ENCODE data around the gene OR2A7. TPM values are rescaled to one million over a fixed set of nuclear protein-coding genes. Genes with fewer than 3 reads are reported as not detected.
"Not testable (repeated sequence)": the region's sequence is repeated elsewhere in the genome, so short reads cannot be mapped to it uniquely, and the experiment has no call there.

OR2A7 gene
- total and polyA plus RNA-seq, 2 experiments from 2014 or later, result 0.26 TPM; not detected in 1

DNA sequence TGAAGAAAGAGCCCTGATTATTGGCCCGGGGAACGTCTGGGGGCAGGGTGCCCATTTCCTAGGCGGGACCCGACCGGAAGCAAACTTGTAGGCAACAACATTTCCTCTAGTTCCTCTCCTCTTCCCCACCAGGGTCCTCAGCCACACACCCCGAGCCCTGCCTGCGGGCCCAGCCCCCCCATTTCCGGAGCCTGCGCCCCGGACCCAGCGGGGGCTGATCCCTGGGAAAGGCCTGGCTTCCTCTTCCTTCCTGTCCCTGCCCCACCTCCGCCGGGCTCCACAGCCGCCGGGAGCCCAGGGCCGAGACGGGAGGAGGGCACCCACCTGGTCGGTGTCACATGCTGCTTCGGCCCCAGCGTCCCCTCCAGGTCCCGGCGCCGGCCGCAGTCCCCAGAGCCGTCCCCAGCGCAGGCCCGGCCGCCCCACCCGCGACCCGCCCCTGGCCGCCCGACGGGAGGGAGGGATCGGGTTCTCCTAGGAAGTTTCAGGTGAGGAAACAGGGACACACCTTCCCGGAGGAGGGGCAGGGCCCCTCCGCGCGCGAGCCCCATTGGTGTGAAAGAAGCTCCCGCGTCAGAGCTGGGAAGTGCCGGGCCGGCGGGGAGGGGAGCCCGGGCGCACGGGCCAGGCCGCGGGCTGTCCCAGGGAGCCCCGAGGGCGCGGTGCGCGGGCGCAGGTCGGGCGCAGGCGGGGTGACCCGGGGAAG, 29.4 kb upstream of the OR2A7 start:
- H2AFZ ChIP-seq; H3K9ac ChIP-seq; H3K4me1 ChIP-seq (ENCODE audit: insufficient read depth); H3K4me2 ChIP-seq (ENCODE audit: unreplicated experiment); DNase-seq; H3K27ac ChIP-seq; H3K9me3 ChIP-seq (ENCODE audit: low read depth); H3K9me2 ChIP-seq (ENCODE audit: insufficient read depth); H3K27me3 ChIP-seq (replicated peaks; ENCODE audit: insufficient read depth); H3F3A ChIP-seq (ENCODE audit: insufficient read depth); H4K20me1 ChIP-seq (ENCODE audit: insufficient read depth); in situ Hi-C loops (cut with MboI); H3K4me3 ChIP-seq; H3K36me3 ChIP-seq (ENCODE audit: low read depth); H3K79me2 ChIP-seq (ENCODE audit: insufficient read depth): not testable (repeated sequence)
- WGBS, 2 experiments (ENCODE audit: low coverage in 1 of 2, low lambda C conversion rate in 2 of 2, missing lambda C conversion rate in 2 of 2), result no CpG with 5 or more reads among the region's 60 CpGs

DNA sequence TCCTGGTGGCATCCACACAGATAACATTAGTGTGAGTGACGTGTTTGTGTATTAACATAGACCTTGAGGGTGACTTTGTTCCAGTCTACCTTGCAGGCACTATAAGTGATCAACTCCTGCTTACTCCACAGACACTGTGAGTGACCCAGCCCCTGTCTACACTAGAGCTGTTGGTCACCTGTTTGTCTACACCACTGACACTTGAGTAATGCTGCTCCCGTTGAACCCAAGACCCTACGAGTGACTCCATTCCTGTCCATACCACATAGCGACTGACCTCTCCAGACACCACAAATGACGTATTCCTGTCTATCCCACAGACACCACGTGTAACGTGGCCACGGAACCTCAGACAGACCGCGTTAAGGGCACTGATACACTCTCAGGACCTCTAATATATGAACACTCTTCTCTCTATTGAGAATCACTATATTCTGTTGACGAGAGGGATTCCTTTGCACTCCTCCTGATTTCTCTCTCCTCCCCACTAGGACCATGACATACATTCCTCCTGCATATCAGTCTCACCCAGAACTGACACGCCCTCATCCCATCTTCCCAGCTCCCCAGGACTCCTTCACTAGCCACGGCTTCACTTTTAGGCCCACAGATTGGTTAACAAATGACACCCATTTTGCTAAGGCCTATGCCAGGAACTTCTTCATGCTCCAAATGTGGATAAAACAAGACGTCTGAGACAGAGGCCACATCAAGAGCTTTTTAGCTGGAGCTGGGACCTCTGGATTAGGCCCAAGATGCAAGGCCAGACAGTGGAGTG, 28.0 kb upstream of the OR2A7 start:
- H3K36me3 ChIP-seq (ENCODE audit: low read depth); H3K9me3 ChIP-seq (ENCODE audit: low read depth); H4K20me1 ChIP-seq (ENCODE audit: insufficient read depth); H3K79me2 ChIP-seq (ENCODE audit: insufficient read depth); in situ Hi-C loops (cut with MboI); H3K27me3 ChIP-seq (replicated peaks; ENCODE audit: insufficient read depth); DNase-seq; H2AFZ ChIP-seq; H3K4me1 ChIP-seq (ENCODE audit: insufficient read depth); H3K4me3 ChIP-seq; H3K4me2 ChIP-seq (ENCODE audit: unreplicated experiment); H3K9ac ChIP-seq; H3K9me2 ChIP-seq (ENCODE audit: insufficient read depth); H3K27ac ChIP-seq; H3F3A ChIP-seq (ENCODE audit: insufficient read depth): not testable (repeated sequence)
- WGBS, 2 experiments (ENCODE audit: low coverage in 1 of 2, low lambda C conversion rate in 2 of 2, missing lambda C conversion rate in 2 of 2), result 68 to 90% methylated on average over 4 to 9 of the region's 14 CpGs

DNA sequence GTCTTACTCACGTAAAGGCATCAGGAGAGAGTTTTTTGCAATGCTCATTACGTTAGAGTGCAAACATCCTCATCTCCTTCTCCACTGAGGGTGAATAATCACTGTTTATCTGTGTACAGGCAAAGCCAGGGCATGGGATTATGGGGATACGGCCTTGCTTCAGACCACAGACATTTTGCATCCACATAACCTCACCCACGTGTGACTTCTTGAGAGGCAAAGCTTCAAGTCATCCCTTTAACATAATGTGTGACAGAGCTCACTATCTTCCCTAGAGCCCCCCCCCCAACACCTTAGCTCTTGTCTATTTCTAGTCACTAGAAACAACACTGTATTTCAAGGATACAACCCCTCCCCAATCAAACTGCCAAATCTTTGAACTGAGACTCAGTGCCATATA, 27.0 kb upstream of the OR2A7 start:
- H4K20me1 ChIP-seq (ENCODE audit: insufficient read depth); H3K79me2 ChIP-seq (ENCODE audit: insufficient read depth); H3K4me1 ChIP-seq (ENCODE audit: insufficient read depth); H3K4me3 ChIP-seq; H3K27ac ChIP-seq; H2AFZ ChIP-seq; DNase-seq; H3K27me3 ChIP-seq (replicated peaks; ENCODE audit: insufficient read depth); H3K9me2 ChIP-seq (ENCODE audit: insufficient read depth); H3K9ac ChIP-seq; H3F3A ChIP-seq (ENCODE audit: insufficient read depth); H3K36me3 ChIP-seq (ENCODE audit: low read depth); in situ Hi-C loops (cut with MboI); H3K4me2 ChIP-seq (ENCODE audit: unreplicated experiment); H3K9me3 ChIP-seq (ENCODE audit: low read depth): not testable (repeated sequence)
- 55 to 60% methylated on average over 3 of the region's 4 CpGs for WGBS, 2 experiments (ENCODE audit: low coverage in 1 of 2, low lambda C conversion rate in 2 of 2, missing lambda C conversion rate in 2 of 2)

DNA sequence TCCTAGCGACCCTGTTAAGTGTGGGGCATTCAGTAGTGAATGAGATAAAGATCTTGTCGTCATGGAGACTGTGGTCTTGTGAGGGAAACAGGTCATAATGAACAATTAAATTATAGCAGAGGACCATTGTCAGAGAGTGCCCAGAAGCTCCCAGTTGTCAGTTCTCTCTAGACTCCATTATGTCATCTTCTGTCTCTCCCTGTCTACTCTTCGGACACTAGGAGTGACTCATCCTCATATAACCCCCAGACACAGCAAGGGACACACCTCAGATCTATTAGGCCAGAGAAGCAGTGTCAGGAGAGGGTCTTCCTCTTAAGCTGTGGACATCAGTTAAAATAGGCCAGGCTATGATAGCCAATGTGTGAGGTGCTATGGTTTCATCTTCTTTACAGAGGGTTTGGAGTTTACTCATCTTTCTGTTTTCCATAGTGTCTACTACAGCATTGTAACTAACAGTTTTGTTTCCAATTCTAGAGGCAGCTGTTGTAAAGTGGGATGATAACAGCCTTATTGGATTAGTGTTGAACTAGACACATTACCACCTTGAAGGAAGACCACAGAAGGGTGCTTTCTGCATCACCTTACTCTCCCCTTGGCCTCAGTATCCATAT, 22.7 kb upstream of the OR2A7 start:
- H3K9ac ChIP-seq; H3K27ac ChIP-seq; H3K4me1 ChIP-seq (ENCODE audit: insufficient read depth); H3K9me3 ChIP-seq (ENCODE audit: low read depth); DNase-seq; H3K79me2 ChIP-seq (ENCODE audit: insufficient read depth); in situ Hi-C loops (cut with MboI); H4K20me1 ChIP-seq (ENCODE audit: insufficient read depth); H3K27me3 ChIP-seq (replicated peaks; ENCODE audit: insufficient read depth); H3K4me3 ChIP-seq; H3K9me2 ChIP-seq (ENCODE audit: insufficient read depth); H3K4me2 ChIP-seq (ENCODE audit: unreplicated experiment); H3F3A ChIP-seq (ENCODE audit: insufficient read depth); H2AFZ ChIP-seq; H3K36me3 ChIP-seq (ENCODE audit: low read depth): not testable (repeated sequence)
- no CpG with 5 or more reads among the region's 3 CpGs for WGBS, 2 experiments (ENCODE audit: low coverage in 1 of 2, low lambda C conversion rate in 2 of 2, missing lambda C conversion rate in 2 of 2)

DNA sequence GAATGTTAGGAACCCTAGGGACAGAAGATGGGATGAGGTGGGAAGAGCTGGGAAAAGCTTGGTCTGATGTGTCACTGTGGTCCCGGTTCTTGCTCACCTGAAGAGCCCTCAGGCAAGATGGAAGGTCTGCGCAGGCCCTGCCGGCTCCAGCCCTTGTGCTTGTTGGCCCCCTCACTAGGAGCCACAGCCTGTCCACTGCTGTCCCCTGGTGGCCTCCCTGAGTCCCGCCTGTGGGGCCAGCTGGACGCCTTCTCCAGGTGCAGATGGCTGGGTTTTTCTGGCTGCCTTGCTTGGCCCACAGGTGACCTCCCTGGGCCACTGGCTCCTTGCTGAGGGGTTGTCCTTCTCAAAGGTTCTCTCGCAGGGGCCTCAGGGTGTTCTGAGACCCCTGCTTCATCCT, 19.1 kb upstream of the OR2A7 start:
- H3K27me3 ChIP-seq (replicated peaks; ENCODE audit: insufficient read depth); H3K9me3 ChIP-seq (ENCODE audit: low read depth); H4K20me1 ChIP-seq (ENCODE audit: insufficient read depth); H3F3A ChIP-seq (ENCODE audit: insufficient read depth); H3K79me2 ChIP-seq (ENCODE audit: insufficient read depth); H3K4me2 ChIP-seq (ENCODE audit: unreplicated experiment); H3K4me3 ChIP-seq; in situ Hi-C loops (cut with MboI); H3K27ac ChIP-seq; H3K9ac ChIP-seq; H3K36me3 ChIP-seq (ENCODE audit: low read depth); H3K4me1 ChIP-seq (ENCODE audit: insufficient read depth); DNase-seq; H2AFZ ChIP-seq; H3K9me2 ChIP-seq (ENCODE audit: insufficient read depth): not testable (repeated sequence)
- no CpG with 5 or more reads among the region's 6 CpGs for WGBS, 2 experiments (ENCODE audit: low coverage in 1 of 2, low lambda C conversion rate in 2 of 2, missing lambda C conversion rate in 2 of 2)

DNA sequence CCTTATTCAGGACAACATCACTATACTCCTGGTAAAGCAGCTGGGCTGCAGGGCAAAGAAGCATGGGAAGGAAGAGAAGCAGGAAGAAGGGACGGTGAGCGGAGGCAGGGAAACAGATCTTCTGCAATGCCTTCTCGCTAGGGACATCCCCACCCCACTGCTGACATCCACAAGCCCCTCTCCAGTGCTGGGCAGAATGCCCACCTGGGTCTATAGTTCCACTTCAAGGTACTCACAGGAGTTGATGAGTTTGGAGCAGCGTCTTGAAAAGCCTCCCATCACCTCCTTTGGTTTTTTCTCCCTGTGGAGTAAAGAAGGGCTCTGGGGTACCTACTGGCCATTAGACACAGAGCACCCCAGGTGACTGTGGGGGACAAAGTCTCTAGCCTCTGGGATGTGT, 17.9 kb upstream of the OR2A7 start:
- H3K4me2 ChIP-seq (ENCODE audit: unreplicated experiment); H3K4me1 ChIP-seq (ENCODE audit: insufficient read depth); H3K9me2 ChIP-seq (ENCODE audit: insufficient read depth); H2AFZ ChIP-seq; H3K79me2 ChIP-seq (ENCODE audit: insufficient read depth); H3K4me3 ChIP-seq; H4K20me1 ChIP-seq (ENCODE audit: insufficient read depth); H3K27me3 ChIP-seq (replicated peaks; ENCODE audit: insufficient read depth); H3K36me3 ChIP-seq (ENCODE audit: low read depth); in situ Hi-C loops (cut with MboI); H3K9ac ChIP-seq; H3F3A ChIP-seq (ENCODE audit: insufficient read depth); H3K9me3 ChIP-seq (ENCODE audit: low read depth); H3K27ac ChIP-seq; DNase-seq: not testable (repeated sequence)
- 83 to 94% methylated on average over 3 to 4 of the region's 4 CpGs for WGBS, 2 experiments (ENCODE audit: low coverage in 1 of 2, low lambda C conversion rate in 2 of 2, missing lambda C conversion rate in 2 of 2)

DNA sequence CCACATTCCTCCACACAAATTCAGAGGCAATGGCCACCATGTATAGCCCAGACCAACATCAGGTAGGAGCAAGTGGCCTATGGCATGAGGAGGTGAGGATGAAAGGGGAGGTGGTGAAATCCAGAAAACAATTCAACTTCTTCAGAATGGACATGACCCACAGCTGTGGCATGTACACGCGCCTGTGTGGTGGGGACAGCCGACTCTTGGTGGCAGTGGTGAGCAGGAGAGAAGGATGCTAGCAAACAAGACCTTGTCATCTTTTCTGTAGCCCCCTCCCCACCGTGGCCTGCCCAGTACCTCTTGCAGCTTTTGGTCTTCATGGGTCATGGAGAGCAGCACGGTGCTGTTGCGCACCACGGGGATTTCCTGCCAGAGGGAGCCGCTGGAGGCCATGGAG, 17.4 kb upstream of the OR2A7 start:
- H3K36me3 ChIP-seq (ENCODE audit: low read depth); H3K27me3 ChIP-seq (replicated peaks; ENCODE audit: insufficient read depth); H3K4me2 ChIP-seq (ENCODE audit: unreplicated experiment); H2AFZ ChIP-seq; H3K79me2 ChIP-seq (ENCODE audit: insufficient read depth); H3K9me3 ChIP-seq (ENCODE audit: low read depth); H3K9ac ChIP-seq; DNase-seq; H3K9me2 ChIP-seq (ENCODE audit: insufficient read depth); H3K27ac ChIP-seq; H3K4me1 ChIP-seq (ENCODE audit: insufficient read depth); H3F3A ChIP-seq (ENCODE audit: insufficient read depth); H4K20me1 ChIP-seq (ENCODE audit: insufficient read depth); in situ Hi-C loops (cut with MboI); H3K4me3 ChIP-seq: not testable (repeated sequence)
- WGBS, 2 experiments (ENCODE audit: low coverage in 1 of 2, low lambda C conversion rate in 2 of 2, missing lambda C conversion rate in 2 of 2), result no CpG with 5 or more reads among the region's 8 CpGs

Data from GM23248 (cell line).